PFSK-1 (cell line): ENCODE results near the gene TMEM218.

Source experiments
- SIN3A ChIP-seq: IDR thresholded peaks from 2 replicates; pipeline ENCODE4 v1.6.1; 2012; ENCODE audit warnings: mild to moderate bottlenecking, low read length, moderate library complexity, borderline replicate concordance; ENCODE audit not compliant: insufficient read depth
- TAF1 ChIP-seq: IDR thresholded peaks from 2 replicates; pipeline ENCODE4 v1.6.1; 2012; ENCODE audit warnings: low read length, control low read depth, borderline replicate concordance; ENCODE audit not compliant: insufficient read depth

DNA sequence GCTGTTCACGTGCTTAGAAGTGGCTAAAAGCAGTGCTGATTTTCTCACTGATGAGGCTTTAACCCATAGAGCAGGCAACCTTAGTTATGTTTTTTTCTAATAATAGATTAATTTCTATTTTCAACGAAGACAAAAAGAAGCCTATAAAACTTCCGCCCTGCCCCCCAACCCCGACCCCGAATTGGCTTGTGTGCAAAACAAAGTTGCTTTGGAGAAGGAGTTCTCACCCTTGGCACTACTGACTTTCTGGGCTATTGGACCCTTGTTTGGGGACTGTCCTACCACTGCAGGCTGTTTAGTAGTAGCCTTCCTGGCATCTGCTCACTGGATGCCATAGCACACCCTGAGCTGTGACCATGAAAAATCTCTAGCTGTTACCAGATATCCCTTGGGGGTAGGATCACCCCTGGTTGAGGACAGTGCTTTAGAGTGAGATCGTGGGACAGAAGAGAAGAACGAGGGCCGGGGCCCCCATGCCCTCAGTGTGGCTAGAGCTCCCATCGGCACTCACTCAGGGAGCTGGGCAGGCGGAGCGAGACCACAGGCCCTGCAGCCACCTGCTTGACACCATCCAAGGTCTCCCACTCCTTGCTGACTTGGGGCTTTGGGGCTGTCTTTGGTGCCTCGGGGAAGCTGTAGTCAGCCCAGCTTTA, 31.4 kb downstream of the TMEM218 start:
- TF ChIP-seq TAF1 (no peak), SIN3A (no peak)
